PC-3 (cell line): ENCODE measurements around the gene ADAMTSL1. TPM values are rescaled to one million over a fixed set of nuclear protein-coding genes. Genes with fewer than 3 reads are reported as not detected.

Source experiments
- ATAC-seq: fragments of 200-7000 bp; cut with Tn5 transposase; 2 replicates; pipeline ENCODE4 v1.9.1; 2020; ENCODE audit warnings: mild to moderate bottlenecking, moderate library complexity
- BruUV-seq: library from RNA; stranded (reverse); fragments of 400-500 nt; replicated peaks from 2 replicates; lab custom pipeline; 2021; lab: Mats Ljungman, UMichigan
- CTCF ChIA-PET: fragments of 300-600 bp; sonication (Branson Sonifier 250); formaldehyde crosslinking; loops from one replicate; lab custom pipeline; 2022; ENCODE audit warnings: antibody characterized with exemption; lab: Charles Lee
- POLR2A ChIA-PET: fragments of 300-600 bp; sonication (Branson Sonifier 250); formaldehyde crosslinking; loops from one replicate; lab custom pipeline; 2022; ENCODE audit warnings: antibody characterized with exemption; ENCODE audit not compliant: unreplicated experiment; lab: Charles Lee
- DNase-seq: peaks from one replicate; pipeline ENCODE4 v3.0.0-alpha.2; 2015
- H2AFZ ChIP-seq: fragments of 300-600 bp; sonication (generic); 2 replicates; pipeline ENCODE4 v1.6.0; 2016; ENCODE audit warnings: antibody characterized with exemption, low read length
- H3F3A ChIP-seq: fragments of 300-600 bp; sonication (generic); one replicate; pipeline ENCODE4 v1.6.0; 2017; ENCODE audit warnings: antibody characterized with exemption, low read length, control low read depth, mild to moderate bottlenecking; ENCODE audit not compliant: unreplicated experiment
- H3K27ac ChIP-seq: fragments of 300-600 bp; sonication (generic); 2 replicates; pipeline ENCODE4 v1.5.1; 2016; ENCODE audit warnings: mild to moderate bottlenecking, low read length
- H3K27me3 ChIP-seq: fragments of 300-600 bp; sonication (generic); 2 replicates; pipeline ENCODE4 v1.6.1; 2016; ENCODE audit warnings: low read length, mixed read lengths
- H3K36me3 ChIP-seq: fragments of 300-600 bp; sonication (generic); 2 replicates; pipeline ENCODE4 v1.6.1; 2016; ENCODE audit warnings: low read depth, mixed run types, low read length, mixed read lengths
- H3K4me1 ChIP-seq: fragments of 300-600 bp; sonication (generic); 2 replicates; pipeline ENCODE4 v1.5.1; 2016; ENCODE audit warnings: low read length; ENCODE audit not compliant: insufficient read depth
- H3K4me2 ChIP-seq: fragments of 300-600 bp; sonication (generic); 2 replicates; pipeline ENCODE4 v1.6.0; 2016; ENCODE audit warnings: low read length
- H3K4me3 ChIP-seq: fragments of 300-600 bp; sonication (generic); 2 replicates; pipeline ENCODE4 v1.5.1; 2016; ENCODE audit warnings: mild to moderate bottlenecking, low read length, mixed read lengths
- H3K79me2 ChIP-seq: fragments of 300-600 bp; sonication (generic); 2 replicates; pipeline ENCODE4 v1.6.1; 2017; ENCODE audit warnings: low read length, mixed read lengths
- H3K9ac ChIP-seq: fragments of 300-600 bp; sonication (generic); 2 replicates; pipeline ENCODE4 v1.6.0; 2016; ENCODE audit warnings: mild to moderate bottlenecking, low read length
- H3K9me2 ChIP-seq: fragments of 300-600 bp; sonication (generic); replicated peaks from 2 replicates; pipeline ENCODE4 v1.6.1; 2016; ENCODE audit warnings: mixed run types, low read length, mixed read lengths
- H3K9me3 ChIP-seq: fragments of 300-600 bp; sonication (generic); 2 replicates; pipeline ENCODE4 v1.6.1; 2016; ENCODE audit warnings: low read length, mixed read lengths
- H4K20me1 ChIP-seq: fragments of 300-600 bp; sonication (generic); 2 replicates; pipeline ENCODE4 v1.6.1; 2016; ENCODE audit warnings: low read length, mixed read lengths
- CTCF ChIP-seq: fragments of 300-600 bp; sonication (generic); conservative IDR thresholded peaks from 2 replicates; pipeline ENCODE4 v1.5.1; 2017; ENCODE audit warnings: antibody characterized with exemption, low read depth, mild to moderate bottlenecking, low read length
- EZH2 ChIP-seq: fragments of 300-600 bp; sonication (generic); IDR thresholded peaks from one replicate; pipeline ENCODE4 v1.6.1; 2017; ENCODE audit warnings: antibody characterized with exemption, mild to moderate bottlenecking, low read length; ENCODE audit not compliant: unreplicated experiment
- EZH2phosphoT487 ChIP-seq: fragments of 300-600 bp; sonication (generic); IDR thresholded peaks from 2 replicates; pipeline ENCODE4 v1.6.1; 2018; ENCODE audit warnings: mild to moderate bottlenecking, antibody characterized with exemption, low read length, borderline replicate concordance
- intact Hi-C: fragments of 100-400 bp; cut with micrococcal nuclease; formaldehyde crosslinking; loops from 2 replicates; pipeline ENCODE4 v1.9.0; 2023
- total RNA-seq: library from RNA; depleted of rRNA; stranded (reverse); fragments of >200 nt; gene quantifications from 2 replicates; pipeline ENCODE4 v1.2.3, GENCODE V29; 2014

The ADAMTSL1 gene
- total RNA-seq, 1 experiment from 2014 or later = 0.26 TPM

DNA sequence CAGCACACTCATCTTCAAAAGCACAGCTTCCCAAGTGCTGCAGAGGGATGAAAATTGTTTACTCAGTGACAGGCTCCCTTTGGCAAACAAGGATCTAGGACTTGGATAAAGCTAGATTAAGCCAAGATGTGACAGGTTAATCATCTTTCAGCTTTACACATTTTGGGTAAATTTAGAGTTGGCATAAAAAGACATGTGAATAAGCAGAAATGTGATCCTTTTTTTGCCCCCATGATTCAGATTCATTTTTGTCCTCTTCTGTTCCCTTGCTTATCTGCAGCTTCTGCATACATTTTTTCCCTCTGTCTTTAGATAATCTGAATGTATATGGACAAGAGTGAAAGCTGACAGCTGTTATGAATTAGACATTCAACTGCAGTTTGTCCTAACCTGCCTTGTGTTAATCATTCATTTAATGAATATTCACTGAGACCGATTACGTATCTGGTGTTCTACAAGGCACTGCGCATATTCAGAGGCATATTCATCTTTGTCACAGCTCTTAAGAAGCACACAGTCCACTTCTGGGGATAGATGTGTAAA lies 19.6 kb downstream of the ADAMTSL1 start:
- Histone ChIP-seq H3K4me3 (no peak overlapping the region), H3F3A (peaks cover 8% of the 10 kb centered on the region), H3K4me2 (peak overlapping the region; percentile 79), H3K79me2 (no peaks in the 10 kb centered on the region), H3K9me3 (no peaks in the 10 kb centered on the region), H4K20me1 (no peaks in the 10 kb centered on the region), H3K27me3 (no peaks in the 10 kb centered on the region), H3K36me3 (no peaks in the 10 kb centered on the region), H3K4me1 (peaks cover 59% of the 10 kb centered on the region), H3K9me2 (no peaks in the 10 kb centered on the region), H2AFZ (no peak overlapping the region), H3K9ac (peak overlapping the region; percentile 93), H3K27ac (peak overlapping the region; percentile 99)
- DNase-seq (peak; percentile 86), ATAC-seq (peak; percentile 68)
- CTCF ChIA-PET = no interaction called here
- intact Hi-C loops = loop anchor here (5.0 kb wide), 4 partner anchors 49 to 329 kb away; no protein-coding TSS in a partner anchor
- POLR2A ChIA-PET = interaction anchor here (0.7 kb wide), 2 partner anchors 32 to 57 kb away, joined by 3 to 4 read pairs; no protein-coding TSS in a partner anchor
- TF ChIP-seq CTCF = no peak
- no peak for TF ChIP-seq EZH2
- TF ChIP-seq EZH2phosphoT487 = no peak
- BruUV-seq = no TSS peak

DNA sequence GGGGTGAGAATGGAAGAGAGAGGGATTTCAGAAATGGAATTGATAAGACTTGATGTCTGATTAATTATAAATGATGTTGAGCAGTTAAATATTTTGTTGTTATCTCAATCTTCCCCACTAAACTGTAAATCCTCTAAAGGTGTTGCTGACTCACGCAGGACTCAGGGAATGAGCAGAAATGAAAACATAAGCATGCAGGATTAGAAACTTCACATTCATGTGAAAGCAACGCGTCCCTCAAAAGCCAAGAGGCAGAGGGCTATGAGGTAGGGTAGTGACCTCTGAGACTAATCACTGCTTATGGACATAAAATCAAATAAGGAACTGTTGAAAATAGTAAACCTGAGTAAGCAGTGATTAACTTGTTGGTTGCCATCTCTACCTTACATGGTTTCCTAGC lies 21.1 kb downstream of the ADAMTSL1 start:
- H3K4me2 ChIP-seq = no peak overlapping the region
- TF ChIP-seq EZH2phosphoT487 = no peak
- H3K4me3 ChIP-seq = no peak overlapping the region
- ATAC-seq (no peak), DNase-seq (no peak)
- ChIA-PET POLR2A (no interaction called here), CTCF (no interaction called here)
- no peak overlapping the region for H2AFZ ChIP-seq
- H3K36me3 ChIP-seq = no peaks in the 10 kb centered on the region
- no peaks in the 10 kb centered on the region for H4K20me1 ChIP-seq
- H3K27ac ChIP-seq = peak overlapping the region; percentile 99; the same call in 1 of the 2 replicates
- no TSS peak for BruUV-seq
- no peaks in the 10 kb centered on the region for H3K27me3 ChIP-seq
- no peaks in the 10 kb centered on the region for H3K9me2 ChIP-seq
- H3K4me1 ChIP-seq = peaks cover 62% of the 10 kb centered on the region
- no peak overlapping the region for H3K9ac ChIP-seq
- H3F3A ChIP-seq = peaks cover 8% of the 10 kb centered on the region
- H3K9me3 ChIP-seq = no peaks in the 10 kb centered on the region
- intact Hi-C loops = no loop called here
- H3K79me2 ChIP-seq = no peaks in the 10 kb centered on the region

- H3K4me1 ChIP-seq = peaks cover 55% of the 10 kb centered on the region
- no peak overlapping the region for H3K4me3 ChIP-seq
- no peaks in the 10 kb centered on the region for H3K27me3 ChIP-seq
- no peak overlapping the region for H3K4me2 ChIP-seq
- intact Hi-C loops = no loop called here
- no peaks in the 10 kb centered on the region for H3K79me2 ChIP-seq
- ATAC-seq = no peak
- TF ChIP-seq EZH2phosphoT487 (no peak), EZH2 (no peak), CTCF (no peak)
- peaks cover 1% of the 10 kb centered on the region for H3F3A ChIP-seq
- H4K20me1 ChIP-seq = no peaks in the 10 kb centered on the region
- DNase-seq = no peak
- POLR2A ChIA-PET = no interaction called here
- H3K9me3 ChIP-seq = no peaks in the 10 kb centered on the region
- H3K27ac ChIP-seq = no peak overlapping the region
- CTCF ChIA-PET = no interaction called here
- H3K36me3 ChIP-seq = no peaks in the 10 kb centered on the region
- BruUV-seq = no TSS peak
- no peaks in the 10 kb centered on the region for H3K9me2 ChIP-seq
- no peak overlapping the region for H3K9ac ChIP-seq
- H2AFZ ChIP-seq = no peak overlapping the region
Observed at GRCh38 chr9:18496256-18497000, 22.5 kb downstream of the ADAMTSL1 start.
